Hematopoietic multipotent progenitor cell treated with erythropoietin and hydrocortisone succinate and interleukin-3 and kit ligand, for 15 days (in vitro differentiated cells): ENCODE results near the gene PCMTD2.
"Not testable (repeated sequence)": the region's sequence is repeated elsewhere in the genome, so short reads cannot be mapped to it uniquely, and the experiment has no call there.

Experiments
- DNase-seq: peaks from one replicate; pipeline ENCODE4 v3.0.0-alpha.2; 2015; ENCODE audit warnings: low spot score

PCMTD2 gene

GRCh38 chr20:64224351-64225170 lies 31.0 kb upstream of the PCMTD2 start:
- no peak for DNase-seq

DNA sequence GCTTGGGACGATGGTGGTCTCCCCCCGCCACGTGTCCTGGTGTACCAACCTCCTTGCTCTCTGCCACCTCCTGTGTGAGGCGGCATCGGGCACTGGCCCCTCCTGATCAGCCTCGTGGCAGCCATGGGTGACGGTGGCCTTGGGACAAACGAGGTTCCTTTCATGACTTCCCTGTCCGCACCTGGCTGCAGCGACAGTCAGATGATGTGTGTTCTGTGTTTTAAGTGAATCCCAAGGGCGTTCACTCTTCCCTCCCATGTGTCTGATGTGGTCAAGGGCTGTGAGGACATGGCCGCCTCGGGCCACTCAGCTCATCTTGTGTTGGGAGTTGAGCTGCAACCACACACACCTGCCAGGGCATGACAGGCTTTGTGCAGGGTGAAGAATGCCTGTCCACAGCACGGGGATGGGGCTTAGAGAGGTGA lies 30.4 kb upstream of the PCMTD2 start:
- no peak for DNase-seq

GRCh38 chr20:64225828-64226598 lies 29.5 kb upstream of the PCMTD2 start:
- no peak for DNase-seq

DNA sequence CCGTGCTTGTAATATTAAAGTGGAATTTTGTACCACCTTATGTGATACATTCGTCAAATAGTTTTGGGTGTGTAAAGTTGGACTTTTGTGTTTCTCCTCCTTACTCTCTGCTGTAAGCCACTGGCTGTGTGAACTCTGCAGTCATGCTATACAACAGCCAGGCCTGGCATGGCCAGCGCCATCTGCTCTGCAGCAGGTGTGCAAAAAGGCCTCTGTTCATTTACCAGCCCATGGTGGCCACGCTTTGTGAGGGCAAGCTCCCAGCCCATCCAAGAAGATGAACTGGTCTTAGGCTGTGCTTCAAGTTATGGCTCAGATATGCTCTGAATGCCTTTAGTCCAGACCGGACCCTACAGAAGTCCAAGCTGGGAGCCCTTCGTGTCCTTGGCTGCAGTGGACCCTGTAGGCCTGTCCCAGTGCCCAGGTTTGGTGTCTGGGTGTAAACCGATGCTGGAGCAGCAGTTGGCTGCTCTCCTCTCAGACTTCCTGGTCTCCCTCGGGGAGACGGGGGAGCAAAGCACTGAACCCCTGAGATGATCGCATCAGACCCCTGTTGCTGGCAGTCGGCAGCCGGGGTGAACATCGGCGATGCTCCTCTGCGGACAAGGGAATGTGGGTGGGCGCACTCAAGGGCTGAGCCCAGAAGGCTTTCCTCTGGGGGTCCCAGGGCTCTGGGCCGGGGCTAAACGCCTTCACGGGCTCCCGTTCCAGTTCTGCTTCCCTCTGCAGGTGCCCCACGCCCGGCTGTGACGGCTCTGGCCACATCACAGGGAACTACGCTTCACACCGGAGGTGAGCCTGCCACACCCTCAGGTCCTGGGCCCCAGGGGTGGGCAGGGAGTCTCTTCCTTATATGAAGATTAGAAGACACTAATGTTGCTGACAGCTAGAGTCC lies 28.6 kb upstream of the PCMTD2 start:
- no peak for DNase-seq

GRCh38 chr20:64228086-64228653 lies 27.4 kb upstream of the PCMTD2 start:
- no peak for DNase-seq

DNA sequence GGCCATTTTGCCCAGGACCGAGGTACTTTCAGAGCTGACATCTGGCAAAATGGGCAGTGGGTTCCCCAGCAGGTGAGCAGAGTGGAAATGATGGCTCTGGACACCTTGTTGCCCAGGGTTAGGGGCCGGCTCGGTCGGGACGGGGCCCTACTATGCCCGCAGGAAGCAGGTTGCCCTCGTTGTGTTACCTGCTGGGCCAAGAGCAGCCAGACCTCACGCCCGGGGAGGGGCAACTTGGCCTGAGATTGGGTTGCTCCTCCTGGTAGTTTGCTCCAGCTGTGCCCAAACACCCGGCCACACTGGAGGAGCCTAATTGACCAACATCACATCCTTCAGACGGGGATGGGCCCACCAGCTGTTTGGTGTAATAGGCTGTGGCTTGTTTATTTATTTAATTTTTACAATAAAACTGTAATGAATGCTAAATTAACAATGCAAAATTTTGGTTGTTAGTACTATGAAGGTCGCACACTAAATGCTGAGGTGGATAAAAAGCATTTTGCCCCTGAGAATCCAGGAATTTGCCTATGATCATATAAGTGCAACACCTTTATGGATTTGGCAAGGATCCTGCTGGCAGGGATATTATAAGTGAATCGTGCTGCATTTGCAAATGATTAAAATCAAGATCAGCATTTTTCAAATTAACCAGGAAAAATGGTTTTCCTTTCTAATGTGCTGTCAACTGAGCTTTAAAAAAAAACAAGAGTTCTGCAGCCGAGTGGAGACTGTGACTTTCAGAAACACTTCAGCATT lies 26.6 kb upstream of the PCMTD2 start:
- no peak for DNase-seq

DNA sequence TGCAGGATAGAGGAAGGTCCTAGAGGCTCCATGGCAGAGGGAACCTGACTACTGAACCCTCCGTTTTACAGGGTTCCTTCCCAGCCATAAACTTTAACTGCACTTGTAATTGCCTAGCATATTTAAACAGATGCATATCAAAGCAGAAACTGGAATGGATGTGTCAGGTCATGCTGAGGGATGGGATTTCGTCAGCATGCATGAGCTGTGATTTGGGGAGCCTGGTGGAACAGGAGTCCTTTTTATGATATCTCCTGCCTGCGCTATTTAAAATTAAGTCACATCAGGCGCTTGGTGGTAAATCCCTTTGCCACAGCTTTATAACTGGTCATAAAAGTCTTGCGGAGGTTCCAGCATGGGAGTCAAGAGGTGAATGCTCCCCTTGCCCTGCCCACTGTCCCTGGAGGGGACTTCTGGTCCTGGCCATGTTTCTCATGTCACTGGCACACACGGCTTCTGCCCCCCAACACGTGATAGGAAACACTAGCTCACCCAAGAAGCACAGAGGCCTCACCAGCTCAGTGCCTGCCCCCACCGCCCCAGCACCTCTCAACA lies 26.0 kb upstream of the PCMTD2 start:
- DNase-seq: no peak

DNA sequence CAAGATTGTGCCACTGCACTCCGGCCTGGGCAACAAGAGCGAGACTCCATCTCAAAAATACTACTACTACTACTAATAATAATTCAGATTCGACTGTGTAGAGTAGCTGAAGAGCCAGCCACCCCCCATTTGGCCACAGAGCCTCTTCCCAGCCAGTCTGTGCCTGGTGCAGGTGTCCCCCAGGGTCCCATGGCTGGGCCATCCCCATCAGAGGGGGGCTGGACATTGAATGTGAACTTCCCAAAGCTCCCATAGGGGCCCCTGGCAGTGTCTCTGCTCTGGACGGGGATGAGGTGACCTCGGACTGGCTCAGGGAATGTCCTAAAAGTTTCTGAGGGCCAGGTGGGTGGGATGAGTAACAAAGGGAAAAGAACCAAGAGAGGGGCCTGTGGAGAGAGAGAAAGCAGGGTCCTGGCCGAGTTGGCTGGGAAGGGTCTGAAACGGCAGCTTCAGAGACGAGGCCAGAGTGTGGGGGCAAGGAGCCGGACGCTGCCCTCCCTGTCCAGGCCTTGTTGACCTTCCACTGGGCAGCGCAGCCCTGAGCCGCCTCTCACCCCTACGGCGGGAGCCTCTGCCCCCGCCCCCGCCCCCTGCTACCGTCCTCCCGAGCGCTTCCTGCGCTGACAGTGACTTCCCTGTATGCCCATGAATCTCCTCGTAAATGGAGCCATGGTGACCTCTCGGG lies 24.9 kb upstream of the PCMTD2 start:
- DNase-seq: no peak

- DNase-seq: no peak
Observed at GRCh38 chr20:64231621-64232550, 23.7 kb upstream of the PCMTD2 start.

GRCh38 chr20:64232794-64233193 lies 22.8 kb upstream of the PCMTD2 start:
- DNase-seq: no peak

DNA sequence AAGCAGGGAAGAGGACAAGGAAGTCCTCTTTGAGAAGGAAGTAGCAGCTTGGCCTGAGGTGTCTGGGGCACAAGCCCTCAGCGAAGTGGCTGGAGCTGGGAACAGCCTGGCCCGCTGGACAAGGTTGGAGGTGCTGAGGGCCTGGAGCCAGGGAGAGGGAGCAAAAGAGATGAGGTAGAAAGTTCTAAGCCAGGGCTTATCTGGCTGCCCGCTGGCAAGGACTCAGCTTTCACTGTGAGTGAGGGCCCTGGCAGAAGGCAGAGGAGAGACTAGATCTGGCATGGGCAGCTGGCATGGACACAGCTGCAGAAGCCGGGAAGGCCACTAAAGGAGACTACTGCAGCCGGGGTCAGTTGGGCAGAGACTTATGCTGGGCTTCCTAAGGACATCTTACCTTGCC lies 21.8 kb upstream of the PCMTD2 start:
- DNase-seq: no peak

DNA sequence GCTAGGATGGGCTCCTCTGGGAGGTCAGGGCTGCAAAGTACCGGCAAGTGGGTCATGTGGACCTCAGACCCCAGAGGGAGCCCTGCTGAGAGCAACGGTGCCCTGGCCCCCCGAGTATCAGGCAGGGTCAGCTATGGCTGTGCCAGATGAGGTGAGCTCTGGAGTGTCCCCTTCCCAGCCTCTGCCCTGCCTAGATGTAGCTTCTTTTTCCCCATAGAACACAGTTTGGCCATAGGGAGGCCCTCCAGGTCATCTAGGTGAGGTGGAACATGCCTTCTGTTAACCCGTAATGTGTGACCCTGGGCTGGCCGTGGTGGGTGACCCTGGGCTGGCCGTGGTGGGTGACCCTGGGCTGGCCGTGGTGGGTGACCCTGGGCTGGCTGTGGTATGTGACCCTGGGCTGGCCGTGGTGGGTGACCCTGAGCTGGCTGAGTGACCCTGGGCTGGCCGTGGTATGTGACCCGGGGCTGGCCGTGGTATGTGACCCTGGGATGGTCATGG lies 21.2 kb upstream of the PCMTD2 start:
- no peak for DNase-seq

- not testable (repeated sequence) for DNase-seq
Observed at GRCh38 chr20:64234921-64235565, 20.5 kb upstream of the PCMTD2 start.

- DNase-seq: no peak
Observed at GRCh38 chr20:64236137-64237088, 19.1 kb upstream of the PCMTD2 start.

GRCh38 chr20:64237316-64237715 lies 18.2 kb upstream of the PCMTD2 start:
- no peak for DNase-seq

DNA sequence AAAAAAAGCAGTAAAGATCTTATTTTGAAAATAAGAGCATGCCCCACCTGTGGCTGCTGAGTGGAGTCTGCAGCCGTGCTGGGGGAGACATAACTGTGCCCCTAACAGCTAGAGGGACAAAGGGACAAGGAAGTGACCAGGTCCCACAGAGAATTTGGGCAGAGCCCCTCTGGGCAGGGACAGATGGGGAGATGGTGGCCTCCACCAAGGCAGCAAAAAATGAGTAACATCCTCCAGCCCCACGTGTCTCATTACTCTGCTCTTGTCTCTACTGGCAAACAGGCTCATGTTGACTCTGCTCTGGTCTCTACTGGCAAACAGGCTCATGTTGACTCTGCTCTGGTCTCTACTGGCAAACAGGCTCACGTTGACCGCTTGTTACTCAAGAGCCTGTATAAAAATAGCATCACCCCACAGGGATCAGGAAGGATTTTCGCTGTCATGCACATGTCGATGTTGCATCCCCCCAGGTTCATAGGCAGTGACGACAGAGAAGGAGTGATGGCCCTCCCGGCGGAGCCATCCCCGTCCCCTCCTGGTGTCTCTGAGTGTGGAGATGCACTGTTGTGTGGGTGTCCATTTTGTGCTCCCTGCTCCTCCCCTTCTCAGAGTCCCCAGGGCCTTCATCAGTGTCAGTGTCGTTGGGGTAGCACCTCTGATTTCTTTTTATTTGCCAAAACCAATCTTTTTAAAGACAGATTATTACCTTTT lies 17.3 kb upstream of the PCMTD2 start:
- no peak for DNase-seq
